Measurements from ENCODE around the gene COL4A1.

Gene COL4A1

GRCh38 chr13:110272651-110273050 lies 34.3 kb downstream of the COL4A1 start:
- H3K79me2 ChIP-seq (ENCODE audit: control insufficient read depth, insufficient read depth, low read length, unreplicated experiment) = peaks cover 84% of the 10 kb centered on the region
- H3K4me1 ChIP-seq (ENCODE audit: control insufficient read depth, insufficient read depth, low read length, unreplicated experiment) = peaks cover 9% of the 10 kb centered on the region
- no peak overlapping the region for H2AFZ ChIP-seq (ENCODE audit: low read length, unreplicated experiment)
- H3K27ac ChIP-seq (ENCODE audit: low read depth, low read length) = no peak overlapping the region
- no peak overlapping the region for H3K4me3 ChIP-seq (ENCODE audit: low read depth, low read length)
- no peaks in the 10 kb centered on the region for H3K36me3 ChIP-seq (ENCODE audit: insufficient read depth, low read length)
- H3K27me3 ChIP-seq (ENCODE audit: insufficient read depth, low read length) = no peaks in the 10 kb centered on the region

DNA sequence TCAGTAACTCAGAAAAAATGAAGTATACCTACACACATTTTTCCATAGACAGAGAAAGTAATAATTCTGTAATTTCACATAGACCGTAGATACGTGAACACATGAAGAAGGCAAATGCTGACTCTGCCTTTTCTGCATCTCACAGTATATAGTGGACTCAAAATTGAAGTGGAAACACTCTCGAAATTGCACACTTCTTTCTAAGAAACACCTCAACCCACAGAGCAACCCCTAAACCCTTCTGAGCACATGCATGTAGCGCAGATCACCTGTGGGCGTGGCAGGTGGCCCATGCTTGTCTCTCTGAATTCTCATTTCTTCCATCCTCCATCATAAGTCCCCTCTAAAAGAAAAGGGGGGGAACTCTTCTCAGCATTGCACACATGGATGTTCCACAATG lies 34.7 kb downstream of the COL4A1 start:
- H3K4me1 ChIP-seq (ENCODE audit: control insufficient read depth, insufficient read depth, low read length, unreplicated experiment) = peaks cover 4% of the 10 kb centered on the region
- peaks cover 84% of the 10 kb centered on the region for H3K79me2 ChIP-seq (ENCODE audit: control insufficient read depth, insufficient read depth, low read length, unreplicated experiment)
- no peaks in the 10 kb centered on the region for H3K27me3 ChIP-seq (ENCODE audit: insufficient read depth, low read length)
- H2AFZ ChIP-seq (ENCODE audit: low read length, unreplicated experiment) = no peak overlapping the region
- no peaks in the 10 kb centered on the region for H3K36me3 ChIP-seq (ENCODE audit: insufficient read depth, low read length)
- H3K27ac ChIP-seq (ENCODE audit: low read depth, low read length) = no peak overlapping the region
- H3K4me3 ChIP-seq (ENCODE audit: low read depth, low read length) = no peak overlapping the region

DNA sequence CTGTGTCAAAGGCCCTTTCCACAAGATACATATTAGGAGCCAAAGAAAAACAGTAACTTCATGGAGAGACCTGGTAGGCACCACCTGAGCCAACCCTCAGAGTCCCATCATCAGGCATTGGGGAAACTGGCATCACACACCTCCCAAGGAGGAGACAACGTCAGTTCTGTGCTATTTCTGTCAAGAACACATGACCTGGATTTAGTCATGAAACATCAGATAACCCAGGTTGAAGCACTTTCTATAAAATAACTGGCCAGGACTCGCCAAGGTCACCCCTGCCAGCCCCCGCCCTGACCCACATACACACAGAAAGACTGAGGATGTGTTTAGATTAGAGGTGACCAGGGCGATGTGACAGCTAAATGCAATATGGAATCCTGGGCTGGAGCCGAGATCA lies 35.6 kb downstream of the COL4A1 start:
- Histone ChIP-seq H3K79me2 (ENCODE audit: control insufficient read depth, insufficient read depth, low read length, unreplicated experiment) (peaks cover 83% of the 10 kb centered on the region), H3K27ac (ENCODE audit: low read depth, low read length) (no peak overlapping the region), H3K36me3 (ENCODE audit: insufficient read depth, low read length) (no peaks in the 10 kb centered on the region), H3K4me1 (ENCODE audit: control insufficient read depth, insufficient read depth, low read length, unreplicated experiment) (no peaks in the 10 kb centered on the region), H3K4me3 (ENCODE audit: low read depth, low read length) (no peak overlapping the region), H2AFZ (ENCODE audit: low read length, unreplicated experiment) (no peak overlapping the region), H3K27me3 (ENCODE audit: insufficient read depth, low read length) (no peaks in the 10 kb centered on the region)

DNA sequence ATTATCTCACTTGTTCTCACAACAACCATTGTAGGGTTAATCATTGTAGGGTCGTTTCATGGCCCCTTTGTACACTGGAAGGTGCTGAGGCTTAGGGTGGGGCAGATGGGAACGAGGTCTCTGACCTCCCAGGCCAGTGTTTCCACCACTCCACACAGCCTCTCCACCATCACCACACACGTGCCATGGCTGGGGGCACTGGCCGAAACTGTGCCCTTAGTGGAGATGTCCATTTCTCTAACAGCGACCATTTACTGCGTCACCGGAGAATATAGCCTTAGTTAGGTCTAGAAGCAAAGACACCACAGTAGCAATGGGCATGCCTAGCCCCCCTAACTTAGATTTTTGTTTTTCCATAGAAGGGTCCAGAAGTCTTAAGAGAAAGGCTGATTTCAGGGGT lies 36.5 kb downstream of the COL4A1 start:
- H3K36me3 ChIP-seq (ENCODE audit: insufficient read depth, low read length) = no peaks in the 10 kb centered on the region
- no peak overlapping the region for H3K4me3 ChIP-seq (ENCODE audit: low read depth, low read length)
- H3K27ac ChIP-seq (ENCODE audit: low read depth, low read length) = no peak overlapping the region
- H3K27me3 ChIP-seq (ENCODE audit: insufficient read depth, low read length) = no peaks in the 10 kb centered on the region
- H3K4me1 ChIP-seq (ENCODE audit: control insufficient read depth, insufficient read depth, low read length, unreplicated experiment) = no peaks in the 10 kb centered on the region
- H3K79me2 ChIP-seq (ENCODE audit: control insufficient read depth, insufficient read depth, low read length, unreplicated experiment) = peaks cover 83% of the 10 kb centered on the region
- no peak overlapping the region for H2AFZ ChIP-seq (ENCODE audit: low read length, unreplicated experiment)

DNA sequence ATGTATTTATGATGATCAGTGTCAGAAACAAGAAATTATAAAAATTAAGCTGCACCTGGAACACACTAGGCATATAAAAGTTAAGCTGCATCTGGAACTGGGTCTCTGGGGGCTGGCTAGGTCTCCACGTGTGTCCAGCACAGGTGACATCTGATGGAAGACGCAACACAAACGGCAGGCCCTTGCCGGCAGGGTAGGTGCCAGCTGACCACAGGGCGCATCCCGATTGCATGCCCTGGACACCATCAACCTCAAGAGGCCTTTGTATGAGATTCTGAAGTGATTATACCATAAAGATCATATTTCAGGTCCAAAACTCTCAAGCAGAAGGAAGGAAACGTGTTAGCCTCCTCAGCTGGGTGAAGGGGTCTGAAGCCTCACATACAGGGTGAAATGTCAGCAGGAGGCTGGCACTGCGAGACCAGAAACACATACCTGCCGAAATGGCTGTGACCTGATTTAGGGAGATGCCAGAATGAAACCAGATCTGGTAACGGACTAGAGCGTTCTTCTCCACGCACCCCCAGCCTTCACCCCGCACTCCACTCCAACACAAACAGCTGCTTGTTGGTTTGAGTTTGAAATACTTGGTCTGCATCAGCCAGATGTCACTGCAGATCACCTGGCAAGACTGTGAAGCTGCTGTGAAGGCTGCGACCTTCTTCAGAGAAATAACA lies 37.3 kb downstream of the COL4A1 start:
- no peak overlapping the region for H2AFZ ChIP-seq (ENCODE audit: low read length, unreplicated experiment)
- no peaks in the 10 kb centered on the region for H3K4me1 ChIP-seq (ENCODE audit: control insufficient read depth, insufficient read depth, low read length, unreplicated experiment)
- H3K79me2 ChIP-seq (ENCODE audit: control insufficient read depth, insufficient read depth, low read length, unreplicated experiment) = peaks cover 83% of the 10 kb centered on the region
- no peaks in the 10 kb centered on the region for H3K27me3 ChIP-seq (ENCODE audit: insufficient read depth, low read length)
- H3K36me3 ChIP-seq (ENCODE audit: insufficient read depth, low read length) = no peaks in the 10 kb centered on the region
- H3K27ac ChIP-seq (ENCODE audit: low read depth, low read length) = no peak overlapping the region
- no peak overlapping the region for H3K4me3 ChIP-seq (ENCODE audit: low read depth, low read length)

- Histone ChIP-seq H3K79me2 (ENCODE audit: control insufficient read depth, insufficient read depth, low read length, unreplicated experiment) (peaks cover 81% of the 10 kb centered on the region), H2AFZ (ENCODE audit: low read length, unreplicated experiment) (no peak overlapping the region), H3K4me1 (ENCODE audit: control insufficient read depth, insufficient read depth, low read length, unreplicated experiment) (no peaks in the 10 kb centered on the region), H3K27me3 (ENCODE audit: insufficient read depth, low read length) (no peaks in the 10 kb centered on the region), H3K4me3 (ENCODE audit: low read depth, low read length) (no peak overlapping the region), H3K36me3 (ENCODE audit: insufficient read depth, low read length) (no peaks in the 10 kb centered on the region), H3K27ac (ENCODE audit: low read depth, low read length) (no peak overlapping the region)
Observed at GRCh38 chr13:110268576-110269185, 38.3 kb downstream of the COL4A1 start.

DNA sequence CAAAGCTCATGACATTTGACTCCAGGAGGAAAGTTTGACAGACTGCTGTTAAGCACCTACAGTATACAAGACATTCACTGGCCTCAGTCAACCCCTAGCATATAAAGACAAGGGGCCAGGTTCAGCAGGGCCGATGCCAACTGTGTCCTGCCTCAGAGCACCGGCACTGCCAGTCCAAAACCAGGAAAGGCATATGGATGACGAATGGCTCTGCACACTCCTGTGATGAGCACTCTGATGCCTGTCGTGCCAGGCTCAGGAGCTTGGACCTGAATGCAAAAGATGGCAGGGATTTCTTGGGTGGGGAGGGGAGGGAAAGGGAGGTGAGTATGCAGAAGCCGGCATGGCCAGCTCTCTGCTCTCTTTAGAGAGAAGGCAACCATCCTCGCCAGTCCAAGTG lies 38.9 kb downstream of the COL4A1 start:
- no peaks in the 10 kb centered on the region for H3K27me3 ChIP-seq (ENCODE audit: insufficient read depth, low read length)
- H3K4me1 ChIP-seq (ENCODE audit: control insufficient read depth, insufficient read depth, low read length, unreplicated experiment) = peaks cover under 1% of the 10 kb centered on the region
- H3K79me2 ChIP-seq (ENCODE audit: control insufficient read depth, insufficient read depth, low read length, unreplicated experiment) = peaks cover 77% of the 10 kb centered on the region
- H2AFZ ChIP-seq (ENCODE audit: low read length, unreplicated experiment) = no peak overlapping the region
- no peak overlapping the region for H3K4me3 ChIP-seq (ENCODE audit: low read depth, low read length)
- H3K36me3 ChIP-seq (ENCODE audit: insufficient read depth, low read length) = no peaks in the 10 kb centered on the region
- no peak overlapping the region for H3K27ac ChIP-seq (ENCODE audit: low read depth, low read length)

GRCh38 chr13:110266983-110267382 lies 40.0 kb downstream of the COL4A1 start:
- H3K27ac ChIP-seq (ENCODE audit: low read depth, low read length) = no peak overlapping the region
- peaks cover 11% of the 10 kb centered on the region for H3K4me1 ChIP-seq (ENCODE audit: control insufficient read depth, insufficient read depth, low read length, unreplicated experiment)
- H3K4me3 ChIP-seq (ENCODE audit: low read depth, low read length) = no peak overlapping the region
- no peaks in the 10 kb centered on the region for H3K27me3 ChIP-seq (ENCODE audit: insufficient read depth, low read length)
- H3K79me2 ChIP-seq (ENCODE audit: control insufficient read depth, insufficient read depth, low read length, unreplicated experiment) = peaks cover 79% of the 10 kb centered on the region
- H3K36me3 ChIP-seq (ENCODE audit: insufficient read depth, low read length) = no peaks in the 10 kb centered on the region
- no peak overlapping the region for H2AFZ ChIP-seq (ENCODE audit: low read length, unreplicated experiment)

GRCh38 chr13:110266431-110266809 lies 40.5 kb downstream of the COL4A1 start:
- H3K36me3 ChIP-seq (ENCODE audit: insufficient read depth, low read length) = no peaks in the 10 kb centered on the region

DNA sequence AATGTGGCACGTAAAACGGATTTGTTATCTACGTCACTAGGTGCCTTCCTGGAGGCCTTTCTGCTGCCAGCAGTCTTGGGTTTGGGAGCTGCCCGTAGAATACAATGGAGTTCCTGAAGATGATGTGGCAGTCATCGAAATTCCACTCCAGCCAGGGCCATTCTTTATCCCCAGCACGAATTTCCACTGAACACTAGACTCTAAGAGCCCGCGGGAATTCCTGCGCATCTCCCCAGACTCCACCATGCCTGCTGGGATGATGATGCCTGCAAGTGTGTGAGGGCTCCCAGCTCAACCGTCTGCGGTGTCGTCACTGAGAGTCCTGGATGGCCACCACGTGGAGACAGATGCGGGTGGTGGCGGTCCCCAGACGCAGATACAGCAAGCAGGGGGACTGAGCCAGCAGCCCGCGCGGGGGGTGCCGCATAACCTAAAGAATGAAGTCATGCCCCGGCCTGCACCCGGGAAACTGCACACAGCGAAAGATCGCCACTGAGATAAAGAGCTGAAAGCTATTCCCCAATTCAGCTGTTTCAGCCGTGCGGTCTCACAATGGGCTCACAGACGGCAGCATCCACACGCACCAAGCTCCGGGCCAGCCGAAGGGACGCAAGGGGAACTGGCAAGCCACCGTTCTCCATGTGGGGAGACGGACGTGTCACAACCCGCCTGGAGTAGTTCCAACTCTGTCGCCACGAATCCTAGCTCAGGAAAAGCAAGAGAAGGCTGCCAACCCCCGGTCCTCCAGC lies 41.1 kb downstream of the COL4A1 start:
- H3K79me2 ChIP-seq (ENCODE audit: control insufficient read depth, insufficient read depth, low read length, unreplicated experiment) = peaks cover 82% of the 10 kb centered on the region
- H3K4me3 ChIP-seq (ENCODE audit: low read depth, low read length) = no peak overlapping the region
- no peak overlapping the region for H2AFZ ChIP-seq (ENCODE audit: low read length, unreplicated experiment)
- H3K4me1 ChIP-seq (ENCODE audit: control insufficient read depth, insufficient read depth, low read length, unreplicated experiment) = peaks cover 20% of the 10 kb centered on the region
- no peaks in the 10 kb centered on the region for H3K27me3 ChIP-seq (ENCODE audit: insufficient read depth, low read length)
- H3K36me3 ChIP-seq (ENCODE audit: insufficient read depth, low read length) = no peaks in the 10 kb centered on the region
- no peak overlapping the region for H3K27ac ChIP-seq (ENCODE audit: low read depth, low read length)

More at GRCh38 chr13:110266431-110266809, 40.5 kb downstream of the COL4A1 start:
- H3K4me1 ChIP-seq (ENCODE audit: control insufficient read depth, insufficient read depth, low read length, unreplicated experiment) = peaks cover 16% of the 10 kb centered on the region
- H3K27ac ChIP-seq (ENCODE audit: low read depth, low read length) = no peak overlapping the region
- peaks cover 82% of the 10 kb centered on the region for H3K79me2 ChIP-seq (ENCODE audit: control insufficient read depth, insufficient read depth, low read length, unreplicated experiment)
- H3K27me3 ChIP-seq (ENCODE audit: insufficient read depth, low read length) = no peaks in the 10 kb centered on the region
- H3K4me3 ChIP-seq (ENCODE audit: low read depth, low read length) = no peak overlapping the region
- no peak overlapping the region for H2AFZ ChIP-seq (ENCODE audit: low read length, unreplicated experiment)

- Histone ChIP-seq H3K4me3 (ENCODE audit: low read depth, low read length) (no peak overlapping the region), H3K36me3 (ENCODE audit: insufficient read depth, low read length) (no peaks in the 10 kb centered on the region), H3K27ac (ENCODE audit: low read depth, low read length) (no peak overlapping the region), H3K79me2 (ENCODE audit: control insufficient read depth, insufficient read depth, low read length, unreplicated experiment) (peaks cover 81% of the 10 kb centered on the region), H3K27me3 (ENCODE audit: insufficient read depth, low read length) (no peaks in the 10 kb centered on the region), H3K4me1 (ENCODE audit: control insufficient read depth, insufficient read depth, low read length, unreplicated experiment) (peaks cover 20% of the 10 kb centered on the region), H2AFZ (ENCODE audit: low read length, unreplicated experiment) (no peak overlapping the region)
Observed at GRCh38 chr13:110265341-110265681, 41.6 kb downstream of the COL4A1 start.

Measured in ACC112 (cell line).